Left ventricle myocardium inferior (tissue), 1 donor: ENCODE measurements around the gene DCAF15. TPM values are rescaled to one million over a fixed set of nuclear protein-coding genes. Genes with fewer than 3 reads are reported as not detected.

Experiments used
- DNase-seq: peaks from one replicate; pipeline ENCODE4 v3.0.0-alpha.2; 2020
- H3K27ac ChIP-seq: fragments of 200-600 bp; replicated peaks from 2 replicates; pipeline ENCODE4 v1.8.0; 2021
- H3K27me3 ChIP-seq: fragments of 200-600 bp; 2 replicates; pipeline ENCODE4 v1.8.0; 2021; ENCODE audit warnings: low read depth
- H3K36me3 ChIP-seq: fragments of 200-600 bp; 2 replicates; pipeline ENCODE4 v1.8.0; 2021
- H3K4me1 ChIP-seq: fragments of 200-600 bp; 2 replicates; pipeline ENCODE4 v1.8.0; 2021
- H3K4me3 ChIP-seq: fragments of 200-600 bp; 2 replicates; pipeline ENCODE4 v1.8.0; 2021; ENCODE audit warnings: mild to moderate bottlenecking, moderate library complexity
- H3K9me3 ChIP-seq: fragments of 200-600 bp; replicated peaks from 2 replicates; pipeline ENCODE4 v1.8.0; 2021
- intact Hi-C: fragments of 100-400 bp; cut with micrococcal nuclease; formaldehyde crosslinking; loops from one replicate; pipeline ENCODE4 v1.11.0; 2022
- total RNA-seq: library from RNA; stranded (reverse); fragmentation: NEBNext Ultra II Directional; extraction: Animal tissue kit (Norgen Biotek cat#: 25700); gene quantifications from one replicate; pipeline ENCODE4 v1.2.1, GENCODE V29; 2021
- TF ChIP-seq, protein P1 (sequence below): fragments of 200-600 bp; IDR thresholded peaks from 2 replicates; pipeline ENCODE4 v1.8.0; 2021; ENCODE audit warnings: antibody characterized with exemption, mild to moderate bottlenecking, borderline replicate concordance
- donor health status: DM: no; HTN: yes; CAD: no; lungs with severe emphysema.

Gene DCAF15
- total RNA-seq, 1 donor from 2014 or later: 17.0 TPM

DNA sequence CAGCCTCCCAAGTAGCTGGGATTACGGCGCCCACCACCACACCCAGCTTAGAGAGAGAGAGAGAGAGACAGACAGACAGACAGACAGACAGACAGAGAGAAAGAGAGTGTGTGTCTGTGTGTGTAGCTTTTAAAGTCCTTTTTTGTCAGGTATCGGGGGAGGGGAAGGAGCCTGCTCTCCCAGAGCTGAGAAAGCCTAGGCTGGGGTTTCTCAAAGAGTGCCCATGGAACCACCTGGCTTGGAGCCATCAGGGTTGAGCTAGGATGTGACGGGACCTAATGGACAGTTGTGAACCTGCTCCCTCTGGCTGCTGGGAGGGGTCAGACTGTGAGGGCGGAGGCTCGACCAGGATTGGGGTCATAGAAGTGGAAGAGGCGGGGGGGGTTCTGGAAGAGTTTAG, 37.2 kb downstream of the DCAF15 start:
- peaks cover 28% of the 10 kb centered on the region for H3K36me3 ChIP-seq
- H3K27ac ChIP-seq: peak overlapping the region; percentile 92
- H3K4me3 ChIP-seq: no peak overlapping the region
- TF ChIP-seq, protein P1, sequence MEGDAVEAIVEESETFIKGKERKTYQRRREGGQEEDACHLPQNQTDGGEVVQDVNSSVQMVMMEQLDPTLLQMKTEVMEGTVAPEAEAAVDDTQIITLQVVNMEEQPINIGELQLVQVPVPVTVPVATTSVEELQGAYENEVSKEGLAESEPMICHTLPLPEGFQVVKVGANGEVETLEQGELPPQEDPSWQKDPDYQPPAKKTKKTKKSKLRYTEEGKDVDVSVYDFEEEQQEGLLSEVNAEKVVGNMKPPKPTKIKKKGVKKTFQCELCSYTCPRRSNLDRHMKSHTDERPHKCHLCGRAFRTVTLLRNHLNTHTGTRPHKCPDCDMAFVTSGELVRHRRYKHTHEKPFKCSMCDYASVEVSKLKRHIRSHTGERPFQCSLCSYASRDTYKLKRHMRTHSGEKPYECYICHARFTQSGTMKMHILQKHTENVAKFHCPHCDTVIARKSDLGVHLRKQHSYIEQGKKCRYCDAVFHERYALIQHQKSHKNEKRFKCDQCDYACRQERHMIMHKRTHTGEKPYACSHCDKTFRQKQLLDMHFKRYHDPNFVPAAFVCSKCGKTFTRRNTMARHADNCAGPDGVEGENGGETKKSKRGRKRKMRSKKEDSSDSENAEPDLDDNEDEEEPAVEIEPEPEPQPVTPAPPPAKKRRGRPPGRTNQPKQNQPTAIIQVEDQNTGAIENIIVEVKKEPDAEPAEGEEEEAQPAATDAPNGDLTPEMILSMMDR: no peak
- intact Hi-C loops: no loop called here
- DNase-seq: no peak
- no peaks in the 10 kb centered on the region for H3K27me3 ChIP-seq
- peaks cover 33% of the 10 kb centered on the region for H3K4me1 ChIP-seq
- H3K9me3 ChIP-seq: no peaks in the 10 kb centered on the region

DNA sequence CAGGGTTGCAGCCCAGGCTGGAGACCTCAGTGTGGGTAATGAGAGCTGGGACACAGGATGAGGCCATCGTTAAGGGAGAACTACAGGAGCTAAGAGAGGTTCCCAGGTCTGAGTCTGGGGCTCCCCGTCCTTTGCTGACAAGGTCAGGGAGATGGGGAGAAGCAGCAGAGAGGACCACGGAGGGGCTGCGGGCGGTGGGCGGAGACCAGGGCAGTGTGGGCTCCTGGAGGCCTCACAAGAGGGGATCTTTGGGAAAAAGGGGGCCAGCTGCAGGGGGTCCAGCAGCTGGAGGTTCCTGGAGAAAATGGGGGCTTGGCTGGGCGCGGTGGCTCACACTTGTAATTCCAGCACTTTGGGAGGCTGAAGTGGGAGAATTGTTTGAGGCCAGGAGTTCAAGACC, 37.8 kb downstream of the DCAF15 start:
- Histone ChIP-seq H3K27me3 (no peaks in the 10 kb centered on the region), H3K4me3 (no peak overlapping the region), H3K36me3 (peaks cover 28% of the 10 kb centered on the region), H3K27ac (no peak overlapping the region), H3K4me1 (peaks cover 36% of the 10 kb centered on the region), H3K9me3 (no peaks in the 10 kb centered on the region)
- TF ChIP-seq, protein P1: no peak
- intact Hi-C loops: no loop called here
- DNase-seq: no peak

DNA sequence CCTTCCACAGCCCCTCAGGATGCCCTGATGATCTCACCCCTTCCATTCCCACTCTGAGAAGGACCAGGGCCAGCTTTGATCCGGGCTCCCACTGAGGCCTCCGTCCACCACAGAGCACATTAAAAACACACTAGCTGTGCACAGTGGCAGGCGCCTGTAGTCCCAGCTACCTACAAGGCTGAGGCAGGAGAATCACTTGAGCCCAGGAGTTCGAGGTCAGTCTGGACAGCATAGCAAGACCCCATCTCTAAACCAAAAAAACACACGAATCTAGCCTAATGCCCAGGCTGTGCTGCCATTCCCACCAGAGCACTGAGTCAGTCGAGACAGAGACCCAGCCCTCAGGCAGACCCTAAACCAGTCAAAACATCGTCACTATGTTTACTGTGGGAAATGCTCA, 39.7 kb downstream of the DCAF15 start:
- peaks cover 29% of the 10 kb centered on the region for H3K36me3 ChIP-seq
- no peaks in the 10 kb centered on the region for H3K27me3 ChIP-seq
- H3K9me3 ChIP-seq: no peaks in the 10 kb centered on the region
- H3K4me1 ChIP-seq: peaks cover 24% of the 10 kb centered on the region
- intact Hi-C loops: no loop called here
- no peak for DNase-seq
- TF ChIP-seq, protein P1: no peak
- H3K4me3 ChIP-seq: no peak overlapping the region
- no peak overlapping the region for H3K27ac ChIP-seq

DNA sequence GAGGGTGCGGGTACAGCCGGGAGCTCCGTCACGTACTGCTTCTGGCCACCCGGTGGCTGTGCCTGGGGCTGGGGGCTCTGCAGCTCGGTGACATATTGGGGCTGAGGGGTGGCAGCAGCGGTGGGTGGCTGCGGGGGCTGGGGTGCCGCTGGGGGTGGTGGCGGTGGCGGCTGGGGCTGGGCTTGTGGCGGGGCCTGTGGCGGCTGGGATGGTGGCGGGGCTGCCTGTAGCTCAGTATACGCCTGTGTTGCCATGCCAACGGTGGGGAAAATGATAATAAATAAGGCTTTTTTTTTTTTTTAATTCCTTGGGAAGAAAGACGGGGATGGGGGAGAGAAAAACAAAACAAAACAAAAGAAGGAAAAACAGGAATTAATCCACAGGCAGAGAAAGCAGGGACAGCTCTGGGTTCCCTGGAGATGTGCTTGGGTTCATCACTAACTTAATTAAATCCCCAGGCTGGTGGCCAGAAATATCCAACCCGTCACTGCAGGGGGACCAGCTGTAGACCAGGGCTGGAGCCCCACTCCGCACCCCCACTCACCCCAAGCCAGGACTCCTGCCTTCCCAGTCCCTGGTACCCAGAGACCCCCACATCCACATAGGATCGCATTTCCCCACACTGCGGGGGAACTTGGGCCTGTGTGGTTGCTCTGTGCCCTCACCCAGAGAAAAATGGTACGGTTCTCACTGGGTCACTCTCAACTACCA, 41.4 kb downstream of the DCAF15 start:
- Histone ChIP-seq H3K4me3 (no peak overlapping the region), H3K27me3 (no peaks in the 10 kb centered on the region), H3K4me1 (peaks cover 10% of the 10 kb centered on the region), H3K27ac (peak overlapping the region; percentile 16), H3K36me3 (peaks cover 40% of the 10 kb centered on the region), H3K9me3 (peaks cover 3% of the 10 kb centered on the region)
- intact Hi-C loops: no loop called here
- TF ChIP-seq, protein P1: no peak
- no peak for DNase-seq

DNA sequence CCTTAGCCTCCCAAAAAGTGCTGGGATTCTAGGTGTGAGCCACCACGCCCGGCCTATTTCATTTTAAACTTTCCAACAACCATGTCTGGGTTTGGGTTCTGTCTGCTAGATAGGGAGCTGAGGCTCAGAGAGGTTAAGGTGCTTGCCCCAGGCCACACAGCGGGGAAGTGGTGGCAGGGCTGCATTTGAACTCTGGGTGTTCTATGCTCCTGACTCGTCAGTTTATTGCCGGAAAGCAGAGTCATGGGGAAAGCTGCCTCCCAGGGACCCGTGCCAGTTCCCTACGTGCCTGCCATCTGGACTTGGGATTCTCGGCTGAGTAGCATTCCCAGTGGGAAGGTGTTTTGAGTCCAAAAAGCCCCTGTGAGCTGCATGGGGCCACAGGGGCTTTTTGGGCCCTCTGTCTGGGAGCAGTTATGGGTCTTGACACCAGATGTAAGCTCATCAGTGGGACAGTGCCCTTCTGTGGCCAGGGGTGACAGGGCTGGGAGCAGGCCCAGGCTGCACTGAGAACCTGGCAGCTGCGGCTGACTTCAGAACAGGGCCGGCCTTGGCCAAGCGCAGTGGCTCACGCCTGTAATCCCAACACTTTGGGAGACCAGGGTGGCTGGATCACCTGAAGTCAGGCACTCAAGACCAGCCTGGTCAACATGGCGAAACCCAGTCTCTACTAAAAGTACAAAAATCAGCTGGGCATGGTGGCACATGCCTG, 42.9 kb downstream of the DCAF15 start:
- intact Hi-C loops: no loop called here
- Histone ChIP-seq H3K9me3 (peaks cover 9% of the 10 kb centered on the region), H3K27ac (peak overlapping the region; percentile 80), H3K4me3 (no peak overlapping the region), H3K27me3 (no peaks in the 10 kb centered on the region), H3K36me3 (peaks cover 47% of the 10 kb centered on the region), H3K4me1 (peaks cover 10% of the 10 kb centered on the region)
- TF ChIP-seq, protein P1: no peak
- DNase-seq: peak; percentile 48
